Progenitor cell of endocrine pancreas (in vitro differentiated cells): Measurements from ENCODE around the gene RBMY1D. TPM values are rescaled to one million over a fixed set of nuclear protein-coding genes. Genes with fewer than 3 reads are reported as not detected.
"Not testable (repeated sequence)": the region's sequence is repeated elsewhere in the genome, so short reads cannot be mapped to it uniquely, and the experiment has no call there.

Experiments used
- DNase-seq: peaks from one replicate; pipeline ENCODE4 v3.0.0; 2021; ENCODE audit warnings: low spot score; ENCODE audit not compliant: unreplicated experiment
- H3K27ac Mint-ChIP-seq: 2 replicates; pipeline ENCODE4 v1.8.0; 2021; ENCODE audit warnings: mild to moderate bottlenecking, moderate library complexity, mixed read lengths
- H3K27me3 Mint-ChIP-seq: 2 replicates; pipeline ENCODE4 v1.8.0; 2021; ENCODE audit warnings: mixed read lengths
- H3K36me3 Mint-ChIP-seq: 2 replicates; pipeline ENCODE4 v1.8.0; 2022; ENCODE audit warnings: mixed read lengths; ENCODE audit not compliant: insufficient read depth
- H3K4me1 Mint-ChIP-seq: 2 replicates; pipeline ENCODE4 v1.8.0; 2021; ENCODE audit warnings: low read depth, mixed read lengths
- H3K4me3 Mint-ChIP-seq: 2 replicates; pipeline ENCODE4 v1.8.0; 2021; ENCODE audit warnings: low read depth, mild to moderate bottlenecking, moderate library complexity, mixed read lengths
- H3K9me3 Mint-ChIP-seq: 2 replicates; pipeline ENCODE4 v1.8.0; 2021; ENCODE audit warnings: low read depth, mixed read lengths
- CTCF ChIP-seq: fragments of 200-600 bp; sonication (generic); IDR thresholded peaks from one replicate; pipeline ENCODE4 v1.5.0; 2021; ENCODE audit warnings: antibody characterized with exemption, mild to moderate bottlenecking; ENCODE audit not compliant: unreplicated experiment
- long read RNA-seq: library from polyadenylated mRNA; unstranded; transcript quantifications from one replicate; pipeline ENCODE4 v2.0.0, GENCODE V29; 2020
- total RNA-seq: library from RNA; stranded (reverse); gene quantifications from 2 replicates; pipeline ENCODE4 v1.2.1, GENCODE V29; 2021

Gene RBMY1D
- total RNA-seq: not detected in 2 replicates
- long read RNA-seq: 0 reads

GRCh38 chrY:21894426-21894825 lies at the start of gene RBMY1D:
RBMY1D (minus strand) TSS chrY:21894526; CDS start chrY:21892513, 2,013 bp downstream.
- not testable (repeated sequence) for H3K4me3 Mint-ChIP-seq, H3K27ac Mint-ChIP-seq, H3K4me1 Mint-ChIP-seq, DNase-seq, H3K27me3 Mint-ChIP-seq, H3K9me3 Mint-ChIP-seq, H3K36me3 Mint-ChIP-seq

- H3K27me3 Mint-ChIP-seq, H3K27ac Mint-ChIP-seq, H3K36me3 Mint-ChIP-seq, H3K9me3 Mint-ChIP-seq, H3K4me3 Mint-ChIP-seq, H3K4me1 Mint-ChIP-seq, DNase-seq: not testable (repeated sequence)
These were observed 23.6 kb upstream of the RBMY1D start, which contains the start of gene RBMY1E for GRCh38 chrY:21917932-21918331. RBMY1E (minus strand) TSS chrY:21918032; CDS start chrY:21916054, 1,978 bp downstream.

- DNase-seq, H3K36me3 Mint-ChIP-seq, H3K4me1 Mint-ChIP-seq, H3K4me3 Mint-ChIP-seq, H3K9me3 Mint-ChIP-seq, H3K27me3 Mint-ChIP-seq, H3K27ac Mint-ChIP-seq: not testable (repeated sequence)
These were observed 24.8 kb downstream of the RBMY1D start for GRCh38 chrY:21869407-21870076.

GRCh38 chrY:21845481-21845880 lies 48.8 kb downstream of the RBMY1D start:
- Mint-ChIP-seq H3K36me3 (no peaks in the 10 kb centered on the region), H3K27me3 (no peaks in the 10 kb centered on the region), H3K4me1 (no peaks in the 10 kb centered on the region), H3K27ac (no peak overlapping the region), H3K4me3 (no peak overlapping the region), H3K9me3 (no peaks in the 10 kb centered on the region)
- TF ChIP-seq CTCF: no peak
- DNase-seq: no peak

- Mint-ChIP-seq H3K9me3 (no peaks in the 10 kb centered on the region), H3K36me3 (no peaks in the 10 kb centered on the region), H3K4me3 (no peak overlapping the region), H3K27me3 (no peaks in the 10 kb centered on the region), H3K4me1 (no peaks in the 10 kb centered on the region), H3K27ac (no peak overlapping the region)
- no peak for DNase-seq
- no peak for TF ChIP-seq CTCF
These were observed 52.2 kb downstream of the RBMY1D start for GRCh38 chrY:21842090-21842489.

GRCh38 chrY:21839489-21839888 lies 54.8 kb downstream of the RBMY1D start:
- no peak for TF ChIP-seq CTCF
- DNase-seq: no peak
- Mint-ChIP-seq H3K27me3 (no peaks in the 10 kb centered on the region), H3K9me3 (no peaks in the 10 kb centered on the region), H3K4me3 (no peak overlapping the region), H3K36me3 (no peaks in the 10 kb centered on the region), H3K4me1 (no peaks in the 10 kb centered on the region), H3K27ac (no peak overlapping the region)

- Mint-ChIP-seq H3K9me3 (no peaks in the 10 kb centered on the region), H3K36me3 (no peaks in the 10 kb centered on the region), H3K27me3 (no peaks in the 10 kb centered on the region), H3K4me3 (no peak overlapping the region), H3K27ac (no peak overlapping the region), H3K4me1 (no peaks in the 10 kb centered on the region)
- no peak for DNase-seq
- no peak for TF ChIP-seq CTCF
These were observed 58.0 kb downstream of the RBMY1D start for GRCh38 chrY:21836343-21836742.
